ENCODE data around the gene SARM1. TPM values are rescaled to one million over a fixed set of nuclear protein-coding genes. Genes with fewer than 3 reads are reported as not detected.

The SARM1 gene
- total RNA-seq, 1 experiment from 2014 or later, result 7.3 TPM

GRCh38 chr17:28390563-28390962 is 19.1 kb downstream of the SARM1 start:
- Histone ChIP-seq H3K79me2 (ENCODE audit: low read depth) (peaks cover 9% of the 10 kb centered on the region; the same call in 1 of the 2 replicates), H3K27ac (no peak overlapping the region), H3F3A (ENCODE audit: insufficient read depth, low read depth) (peaks cover 10% of the 10 kb centered on the region; the same call in 1 of the 2 replicates), H2AFZ (no peak overlapping the region), H3K9me2 (ENCODE audit: insufficient read depth) (no peaks in the 10 kb centered on the region), H3K4me3 (no peak overlapping the region), H4K20me1 (ENCODE audit: insufficient read depth) (no peaks in the 10 kb centered on the region; the same call in 1 of the 2 replicates), H3K27me3 (ENCODE audit: insufficient read depth, low read depth) (no peaks in the 10 kb centered on the region), H3K36me3 (ENCODE audit: low read depth) (peaks cover 19% of the 10 kb centered on the region; the same call in 1 of the 2 replicates), H3K4me1 (replicated peaks; ENCODE audit: insufficient read depth) (peaks cover 9% of the 10 kb centered on the region), H3K4me2 (no peak overlapping the region), H3K9me3 (ENCODE audit: insufficient read depth, low read depth) (no peaks in the 10 kb centered on the region)
- BruUV-seq (replicated peaks), result no TSS peak
- no peak for TF ChIP-seq EZH2 (IDR thresholded peaks at IDR 0.05; ENCODE audit: low read depth)
- TF ChIP-seq, protein P1, sequence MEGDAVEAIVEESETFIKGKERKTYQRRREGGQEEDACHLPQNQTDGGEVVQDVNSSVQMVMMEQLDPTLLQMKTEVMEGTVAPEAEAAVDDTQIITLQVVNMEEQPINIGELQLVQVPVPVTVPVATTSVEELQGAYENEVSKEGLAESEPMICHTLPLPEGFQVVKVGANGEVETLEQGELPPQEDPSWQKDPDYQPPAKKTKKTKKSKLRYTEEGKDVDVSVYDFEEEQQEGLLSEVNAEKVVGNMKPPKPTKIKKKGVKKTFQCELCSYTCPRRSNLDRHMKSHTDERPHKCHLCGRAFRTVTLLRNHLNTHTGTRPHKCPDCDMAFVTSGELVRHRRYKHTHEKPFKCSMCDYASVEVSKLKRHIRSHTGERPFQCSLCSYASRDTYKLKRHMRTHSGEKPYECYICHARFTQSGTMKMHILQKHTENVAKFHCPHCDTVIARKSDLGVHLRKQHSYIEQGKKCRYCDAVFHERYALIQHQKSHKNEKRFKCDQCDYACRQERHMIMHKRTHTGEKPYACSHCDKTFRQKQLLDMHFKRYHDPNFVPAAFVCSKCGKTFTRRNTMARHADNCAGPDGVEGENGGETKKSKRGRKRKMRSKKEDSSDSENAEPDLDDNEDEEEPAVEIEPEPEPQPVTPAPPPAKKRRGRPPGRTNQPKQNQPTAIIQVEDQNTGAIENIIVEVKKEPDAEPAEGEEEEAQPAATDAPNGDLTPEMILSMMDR (conservative IDR thresholded peaks at IDR 0.05), result no peak
- CTCF ChIA-PET, result no interaction called here
- POLR2A ChIA-PET (ENCODE audit: unreplicated experiment), result interaction anchor here (0.6 kb wide), 1 partner anchor 34 kb away, joined by 4 read pairs; no protein-coding TSS in a partner anchor
- intact Hi-C loops (cut with micrococcal nuclease; ENCODE audit: unreplicated experiment), result no loop called here
- DNase-seq, result no peak

GRCh38 chr17:28390984-28391383 is 19.5 kb downstream of the SARM1 start:
- H4K20me1 ChIP-seq (ENCODE audit: insufficient read depth), result no peaks in the 10 kb centered on the region; the same call in 1 of the 2 replicates
- ChIA-PET POLR2A (ENCODE audit: unreplicated experiment) (interaction anchor here (0.6 kb wide), 1 partner anchor 35 kb away, joined by 4 read pairs; no protein-coding TSS in a partner anchor), CTCF (no interaction called here)
- no peak overlapping the region for H3K27ac ChIP-seq
- H3K79me2 ChIP-seq (ENCODE audit: low read depth), result peaks cover 4% of the 10 kb centered on the region; the same call in 1 of the 2 replicates
- no peaks in the 10 kb centered on the region for H3K27me3 ChIP-seq (ENCODE audit: insufficient read depth, low read depth)
- H3K36me3 ChIP-seq (ENCODE audit: low read depth), result peaks cover 19% of the 10 kb centered on the region; the same call in 1 of the 2 replicates
- H2AFZ ChIP-seq, result no peak overlapping the region
- peaks cover 5% of the 10 kb centered on the region for H3K4me1 ChIP-seq (replicated peaks; ENCODE audit: insufficient read depth)
- no peak overlapping the region for H3K4me3 ChIP-seq
- H3K4me2 ChIP-seq, result no peak overlapping the region
- no TSS peak for BruUV-seq (replicated peaks)
- H3K9me3 ChIP-seq (ENCODE audit: insufficient read depth, low read depth), result no peaks in the 10 kb centered on the region
- no peak for TF ChIP-seq EZH2 (IDR thresholded peaks at IDR 0.05; ENCODE audit: low read depth)
- intact Hi-C loops (cut with micrococcal nuclease; ENCODE audit: unreplicated experiment), result no loop called here
- no peak for DNase-seq
- H3F3A ChIP-seq (ENCODE audit: insufficient read depth, low read depth), result peaks cover 5% of the 10 kb centered on the region; the same call in 1 of the 2 replicates
- no peaks in the 10 kb centered on the region for H3K9me2 ChIP-seq (ENCODE audit: insufficient read depth)

DNA sequence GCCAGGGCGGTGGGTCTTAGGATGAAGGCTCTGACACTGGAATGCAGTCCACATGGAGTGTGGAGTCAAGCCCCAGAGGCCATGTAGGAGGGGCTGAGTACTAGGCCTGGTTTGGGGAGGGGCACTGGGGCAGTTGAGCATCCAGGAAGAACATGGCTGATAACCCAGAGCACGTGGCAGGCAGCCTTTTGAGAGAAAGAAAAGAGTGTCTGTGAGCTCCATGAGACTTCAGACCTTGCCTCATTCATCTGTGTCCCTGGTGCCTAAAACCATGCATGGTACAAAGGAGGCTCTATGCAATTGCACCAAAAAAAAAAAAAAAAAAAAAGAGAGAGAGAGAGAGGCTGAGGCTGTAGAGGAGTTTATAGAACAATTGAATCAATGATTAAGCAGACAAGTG is 19.9 kb downstream of the SARM1 start:
- no peak for TF ChIP-seq EZH2 (IDR thresholded peaks at IDR 0.05; ENCODE audit: low read depth)
- TF ChIP-seq, protein P1 (conservative IDR thresholded peaks at IDR 0.05), result no peak
- H3K9me2 ChIP-seq (ENCODE audit: insufficient read depth), result no peaks in the 10 kb centered on the region
- H3K36me3 ChIP-seq (ENCODE audit: low read depth), result peaks cover 19% of the 10 kb centered on the region; the same call in 1 of the 2 replicates
- H3K27me3 ChIP-seq (ENCODE audit: insufficient read depth, low read depth), result no peaks in the 10 kb centered on the region
- CTCF ChIA-PET, result no interaction called here
- POLR2A ChIA-PET (ENCODE audit: unreplicated experiment), result no interaction called here
- intact Hi-C loops (cut with micrococcal nuclease; ENCODE audit: unreplicated experiment), result no loop called here
- H3K4me1 ChIP-seq (replicated peaks; ENCODE audit: insufficient read depth), result 0 out of 2 replicates have a peak, but pooled peaks cover under 1% of the 10 kb centered on the region
- H2AFZ ChIP-seq, result no peak overlapping the region
- no peak overlapping the region for H3K27ac ChIP-seq
- no TSS peak for BruUV-seq (replicated peaks)
- no peak overlapping the region for H3K4me2 ChIP-seq
- H4K20me1 ChIP-seq (ENCODE audit: insufficient read depth), result no peaks in the 10 kb centered on the region; the same call in 1 of the 2 replicates
- no peak overlapping the region for H3K4me3 ChIP-seq
- 0 out of 2 replicates have a peak, but pooled peaks cover 1% of the 10 kb centered on the region for H3F3A ChIP-seq (ENCODE audit: insufficient read depth, low read depth)
- no peaks in the 10 kb centered on the region for H3K9me3 ChIP-seq (ENCODE audit: insufficient read depth, low read depth)
- 0 out of 2 replicates have a peak, but pooled peaks cover under 1% of the 10 kb centered on the region for H3K79me2 ChIP-seq (ENCODE audit: low read depth)
- DNase-seq, result no peak

All from PC-9 (cell line).